CD4-positive, CD25-positive, alpha-beta regulatory T cell (primary cell): Measurements from ENCODE around the gene THSD7B. TPM values are rescaled to one million over a fixed set of nuclear protein-coding genes. Genes with fewer than 3 reads are reported as not detected.
"Not testable (repeated sequence)": the region's sequence is repeated elsewhere in the genome, so short reads cannot be mapped to it uniquely, and the experiment has no call there.

ENCODE experiments used
- ATAC-seq, 2 donors: fragments of 150-1000 bp; cut with Tn5 transposase; one replicate each; pipeline ENCODE4 v1.10.0; 2021; ENCODE audit warnings: low read depth in 2 of 2, moderate number of reproducible peaks in 2 of 2, moderate library complexity in 1 of 2
- DNase-seq, 3 donors: peaks; one replicate each; pipeline versions ENCODE4 v3.0.0 to v3.0.0-alpha.2; 2012 to 2022; ENCODE audit warnings: mixed read lengths in 1 of 3
- H3K27ac ChIP-seq: one replicate; pipeline ENCODE4 v1.7.0; 2013; ENCODE audit warnings: mild to moderate bottlenecking, low read length; ENCODE audit not compliant: insufficient read depth, poor library complexity, severe bottlenecking
- H3K27me3 ChIP-seq: one replicate; pipeline ENCODE4 v1.7.0; 2013; ENCODE audit warnings: low read length; ENCODE audit not compliant: control insufficient read depth, insufficient read depth
- H3K36me3 ChIP-seq: one replicate; pipeline ENCODE4 v1.7.0; 2013; ENCODE audit warnings: mild to moderate bottlenecking, low read length, moderate library complexity; ENCODE audit not compliant: control insufficient read depth, insufficient read depth
- H3K4me1 ChIP-seq: 2 replicates; pipeline ENCODE4 v1.7.0; 2013; ENCODE audit warnings: mild to moderate bottlenecking, low read length; ENCODE audit not compliant: insufficient read depth, control insufficient read depth, poor library complexity, severe bottlenecking
- H3K4me3 ChIP-seq: one replicate; pipeline ENCODE4 v1.7.0; 2013; ENCODE audit warnings: low read depth, mild to moderate bottlenecking, low read length, moderate library complexity
- H3K9me3 ChIP-seq, 2 experiments: 1 replicate in 1 of 2; 2 replicates in 1 of 2; pipeline ENCODE4 v1.7.0; 2013; ENCODE audit warnings: low read length in 2 of 2, mild to moderate bottlenecking in 1 of 2, moderate library complexity in 1 of 2; ENCODE audit not compliant: control insufficient read depth in 2 of 2
- H3K27ac Mint-ChIP-seq, 3 donors: one replicate each; pipeline ENCODE4 v1.8.0; 2020 to 2022; ENCODE audit warnings: mild to moderate bottlenecking in 3 of 3, mixed read lengths in 3 of 3, moderate library complexity in 2 of 3
- H3K27me3 Mint-ChIP-seq: one replicate; pipeline ENCODE4 v1.8.0; 2022; ENCODE audit warnings: mild to moderate bottlenecking, mixed read lengths
- H3K36me3 Mint-ChIP-seq: one replicate; pipeline ENCODE4 v1.8.0; 2020; ENCODE audit warnings: mixed read lengths
- H3K4me1 Mint-ChIP-seq, 4 donors: one replicate each; pipeline ENCODE4 v1.8.0; 2020 to 2022; ENCODE audit warnings: mixed read lengths in 4 of 4, mild to moderate bottlenecking in 1 of 4
- H3K4me3 Mint-ChIP-seq, 4 donors: one replicate each; pipeline ENCODE4 v1.8.0; 2020 to 2022; ENCODE audit warnings: mild to moderate bottlenecking in 4 of 4, mixed read lengths in 4 of 4, moderate library complexity in 3 of 4
- H3K9me3 Mint-ChIP-seq, 7 donors: one replicate each; pipeline ENCODE4 v1.8.0; 2020 to 2022; ENCODE audit warnings: mixed read lengths in 7 of 7, mild to moderate bottlenecking in 3 of 7, moderate library complexity in 2 of 7
- polyA plus RNA-seq, 4 donors: library from polyadenylated mRNA; unstranded; fragments of 300-500 nt; fragmentation: Illumina TruSeq; gene quantifications; one replicate each; pipeline ENCODE4 v1.2.3, GENCODE V29; 2021
- total RNA-seq: library from RNA; stranded (reverse); gene quantifications from one replicate; pipeline ENCODE4 v1.2.3, GENCODE V29; 2022

The THSD7B gene
- total and polyA plus RNA-seq, 5 donors from 2014 or later: not detected

- no peaks in the 10 kb centered on the region for H3K27me3 Mint-ChIP-seq
- H3K9me3 Mint-ChIP-seq: peaks cover 0 to 7% (median 0%) of the 10 kb centered on the region in 7 donors
- H3K4me1 ChIP-seq: no peaks in the 10 kb centered on the region
- H3K36me3 Mint-ChIP-seq: no peaks in the 10 kb centered on the region
- H3K27ac ChIP-seq: no peak overlapping the region
- H3K36me3 ChIP-seq: no peaks in the 10 kb centered on the region
- no peaks in the 10 kb centered on the region for H3K4me1 Mint-ChIP-seq
- no peak overlapping the region for H3K27ac Mint-ChIP-seq
- H3K4me3 Mint-ChIP-seq: no peak overlapping the region
- ATAC-seq (no peak), DNase-seq (no peak)
- H3K9me3 ChIP-seq: no peaks in the 10 kb centered on the region
- H3K4me3 ChIP-seq: no peak overlapping the region
- H3K27me3 ChIP-seq: no peaks in the 10 kb centered on the region
These were observed 760.4 kb downstream of the THSD7B start for GRCh38 chr2:137525641-137526190.

- no peaks in the 10 kb centered on the region for H3K9me3 ChIP-seq
- no peaks in the 10 kb centered on the region for H3K36me3 ChIP-seq
- H3K36me3 Mint-ChIP-seq: no peaks in the 10 kb centered on the region
- H3K27me3 ChIP-seq: no peaks in the 10 kb centered on the region
- H3K27me3 Mint-ChIP-seq: no peaks in the 10 kb centered on the region
- peaks cover 1 to 7% (median 4%) of the 10 kb centered on the region in 7 donors for H3K9me3 Mint-ChIP-seq
- H3K27ac ChIP-seq: no peak overlapping the region
- H3K4me1 ChIP-seq: no peaks in the 10 kb centered on the region
- ATAC-seq: no peak
- no peaks in the 10 kb centered on the region for H3K4me1 Mint-ChIP-seq
- no peak for DNase-seq
- no peak overlapping the region for H3K4me3 Mint-ChIP-seq
- H3K4me3 ChIP-seq: no peak overlapping the region
- no peak overlapping the region for H3K27ac Mint-ChIP-seq
These were observed 770.6 kb downstream of the THSD7B start for GRCh38 chr2:137535897-137536296.

- H3K9me3 Mint-ChIP-seq: peaks cover 2 to 12% (median 4%) of the 10 kb centered on the region in 7 donors
- H3K4me3 Mint-ChIP-seq: no peak overlapping the region
- Histone ChIP-seq H3K4me1 (no peaks in the 10 kb centered on the region), H3K27me3 (no peaks in the 10 kb centered on the region), H3K9me3 (no peaks in the 10 kb centered on the region), H3K36me3 (no peaks in the 10 kb centered on the region), H3K27ac (no peak overlapping the region), H3K4me3 (no peak overlapping the region)
- no peak for DNase-seq
- no peaks in the 10 kb centered on the region for H3K36me3 Mint-ChIP-seq
- no peaks in the 10 kb centered on the region for H3K27me3 Mint-ChIP-seq
- H3K27ac Mint-ChIP-seq: no peak overlapping the region
- H3K4me1 Mint-ChIP-seq: no peaks in the 10 kb centered on the region
- ATAC-seq: no peak
These were observed 774.0 kb downstream of the THSD7B start for GRCh38 chr2:137539336-137539735.

- no peaks in the 10 kb centered on the region for H3K27me3 Mint-ChIP-seq
- no peaks in the 10 kb centered on the region for H3K4me1 ChIP-seq
- no peaks in the 10 kb centered on the region for H3K36me3 Mint-ChIP-seq
- H3K4me3 ChIP-seq: no peak overlapping the region
- no peaks in the 10 kb centered on the region for H3K9me3 ChIP-seq
- no peaks in the 10 kb centered on the region for H3K36me3 ChIP-seq
- H3K27ac Mint-ChIP-seq: no peak overlapping the region
- H3K4me3 Mint-ChIP-seq: no peak overlapping the region
- H3K27ac ChIP-seq: no peak overlapping the region
- DNase-seq (no peak), ATAC-seq (no peak)
- no peaks in the 10 kb centered on the region for H3K4me1 Mint-ChIP-seq
- peaks cover 0 to 6% (median 4%) of the 10 kb centered on the region in 7 donors for H3K9me3 Mint-ChIP-seq
- no peaks in the 10 kb centered on the region for H3K27me3 ChIP-seq
These were observed 782.5 kb downstream of the THSD7B start for GRCh38 chr2:137547842-137548241.

- H3K27ac ChIP-seq: no peak overlapping the region
- Mint-ChIP-seq H3K4me1 (no peaks in the 10 kb centered on the region), H3K4me3 (no peak overlapping the region), H3K27me3 (no peaks in the 10 kb centered on the region), H3K36me3 (no peaks in the 10 kb centered on the region), H3K9me3 (peaks cover 0 to 18% (median 3%) of the 10 kb centered on the region in 7 donors), H3K27ac (no peak overlapping the region)
- no peak for DNase-seq
- H3K9me3 ChIP-seq: no peaks in the 10 kb centered on the region
- no peaks in the 10 kb centered on the region for H3K4me1 ChIP-seq
- no peak for ATAC-seq
- H3K4me3 ChIP-seq: no peak overlapping the region
- H3K27me3 ChIP-seq: no peaks in the 10 kb centered on the region
- H3K36me3 ChIP-seq: no peaks in the 10 kb centered on the region
These were observed 801.0 kb downstream of the THSD7B start for GRCh38 chr2:137566387-137566786.

GRCh38 chr2:137570484-137570883 is 805.1 kb downstream of the THSD7B start:
- Mint-ChIP-seq H3K36me3 (no peaks in the 10 kb centered on the region), H3K27ac (no peak overlapping the region), H3K9me3 (peaks cover 0 to 16% (median 4%) of the 10 kb centered on the region in 7 donors), H3K4me1 (no peaks in the 10 kb centered on the region), H3K4me3 (no peak overlapping the region), H3K27me3 (no peaks in the 10 kb centered on the region)
- no peaks in the 10 kb centered on the region for H3K27me3 ChIP-seq
- no peak for DNase-seq
- no peaks in the 10 kb centered on the region for H3K4me1 ChIP-seq
- ATAC-seq: no peak
- no peaks in the 10 kb centered on the region for H3K9me3 ChIP-seq
- H3K4me3 ChIP-seq: no peak overlapping the region
- H3K36me3 ChIP-seq: no peaks in the 10 kb centered on the region
- H3K27ac ChIP-seq: no peak overlapping the region

- not testable (repeated sequence) for H3K4me3 Mint-ChIP-seq, H3K27me3 Mint-ChIP-seq, H3K4me3 ChIP-seq, H3K9me3 ChIP-seq, H3K36me3 Mint-ChIP-seq, H3K4me1 Mint-ChIP-seq, H3K36me3 ChIP-seq, H3K27ac ChIP-seq, DNase-seq, H3K27me3 ChIP-seq, H3K4me1 ChIP-seq, ATAC-seq, H3K27ac Mint-ChIP-seq
- peaks cover 1 to 28% (median 7%) of the 10 kb centered on the region in 7 donors for H3K9me3 Mint-ChIP-seq
These were observed 822.5 kb downstream of the THSD7B start for GRCh38 chr2:137587834-137588233.

GRCh38 chr2:137588578-137588977 is 823.2 kb downstream of the THSD7B start:
- not testable (repeated sequence) for H3K9me3 ChIP-seq, H3K4me3 ChIP-seq, H3K27ac Mint-ChIP-seq, H3K4me3 Mint-ChIP-seq, H3K4me1 ChIP-seq, DNase-seq, H3K27ac ChIP-seq, H3K4me1 Mint-ChIP-seq, H3K36me3 ChIP-seq, H3K27me3 ChIP-seq, ATAC-seq, H3K27me3 Mint-ChIP-seq, H3K36me3 Mint-ChIP-seq
- peaks cover 1 to 23% (median 7%) of the 10 kb centered on the region in 7 donors for H3K9me3 Mint-ChIP-seq
